H1 (cell line): ENCODE measurements around the gene ABCA6. TPM values are rescaled to one million over a fixed set of nuclear protein-coding genes. Genes with fewer than 3 reads are reported as not detected.

ENCODE experiments used
- CTCF ChIA-PET: fragments of 300-600 bp; sonication (Branson Sonifier 250); formaldehyde crosslinking; loops from one replicate; lab custom pipeline; 2021; ENCODE audit not compliant: partially characterized antibody; lab: Charles Lee
- POLR2A ChIA-PET: fragments of 300-600 bp; sonication (Branson Sonifier 250); formaldehyde crosslinking; loops from one replicate; lab custom pipeline; 2021; ENCODE audit warnings: inconsistent platforms; ENCODE audit not compliant: partially characterized antibody; lab: Charles Lee
- DNase-seq, 2 experiments: peaks; one replicate each; pipeline versions ENCODE4 v3.0.0 to v3.0.0-alpha.2; 2010 to 2022; ENCODE audit warnings: low spot score in 2 of 2, low read depth in 1 of 2, mixed read lengths in 1 of 2
- FAIRE-seq: peaks from 2 replicates; lab custom pipeline; 2011; peaks lifted over from hg19 to GRCh38; lab: Jason Lieb, UNC
- H2AFZ ChIP-seq: 2 replicates; pipeline ENCODE4 v1.8.1; 2012; ENCODE audit warnings: low read length, inconsistent platforms
- H2AK5ac ChIP-seq: 2 replicates; pipeline ENCODE4 v1.6.1; 2013; ENCODE audit warnings: low read depth, low read length
- H2BK120ac ChIP-seq: replicated peaks from 2 replicates; pipeline ENCODE3; 2013; ENCODE audit warnings: low read depth, low read length, inconsistent platforms
- H2BK12ac ChIP-seq: 2 replicates; pipeline ENCODE4 v1.6.1; 2013; ENCODE audit warnings: low read depth, low read length
- H2BK15ac ChIP-seq: 2 replicates; pipeline ENCODE4 v1.6.1; 2013; ENCODE audit warnings: low read length
- H2BK20ac ChIP-seq: 2 replicates; pipeline ENCODE4 v1.6.1; 2013; ENCODE audit warnings: low read length
- H2BK5ac ChIP-seq: 2 replicates; pipeline ENCODE4 v1.6.1; 2013; ENCODE audit warnings: low read depth, low read length
- H3K14ac ChIP-seq: 2 replicates; pipeline ENCODE4 v1.6.1; 2013; ENCODE audit warnings: inconsistent platforms; ENCODE audit not compliant: insufficient read length
- H3K18ac ChIP-seq: 2 replicates; pipeline ENCODE4 v1.6.1; 2013; ENCODE audit warnings: low read length; ENCODE audit errors: extremely low read depth
- H3K23ac ChIP-seq: 2 replicates; pipeline ENCODE4 v1.6.1; 2013; ENCODE audit warnings: inconsistent platforms; ENCODE audit not compliant: insufficient read length
- H3K23me2 ChIP-seq: 2 replicates; pipeline ENCODE4 v1.6.1; 2013; ENCODE audit warnings: low read depth, low read length
- H3K27ac ChIP-seq: 2 replicates; pipeline ENCODE4 v1.6.1; 2011; ENCODE audit warnings: low read depth, low read length, inconsistent platforms
- H3K27me3 ChIP-seq, 4 experiments: replicated peaks in 1 of 4; 1 replicate in 1 of 4; 2 replicates in 3 of 4; pipeline versions ENCODE4 v1.6.1 to v1.8.1; 2011 to 2013; ENCODE audit warnings: low read length in 3 of 4, mild to moderate bottlenecking in 3 of 4, inconsistent platforms in 2 of 4, mixed read lengths in 2 of 4, moderate library complexity in 1 of 4; ENCODE audit not compliant: control insufficient read depth in 3 of 4, insufficient read depth in 3 of 4; ENCODE audit errors: extremely low read depth in 1 of 4
- H3K36me3 ChIP-seq, 4 experiments: 2 replicates each; pipeline versions ENCODE4 v1.6.1 to v1.8.1; 2011 to 2013; ENCODE audit warnings: mild to moderate bottlenecking in 4 of 4, low read length in 3 of 4, moderate library complexity in 2 of 4, control low read depth in 1 of 4, inconsistent platforms in 1 of 4; ENCODE audit not compliant: insufficient read depth in 4 of 4, control insufficient read depth in 2 of 4
- H3K4ac ChIP-seq: replicated peaks from 2 replicates; pipeline ENCODE3; 2013; ENCODE audit warnings: low read length, low read depth, mixed read lengths, inconsistent platforms; ENCODE audit not compliant: insufficient read length
- H3K4me1 ChIP-seq, 4 experiments: replicated peaks in 1 of 4; 1 replicate in 1 of 4; 2 replicates in 3 of 4; pipeline versions ENCODE4 v1.6.1 to v1.8.1; 2011 to 2013; ENCODE audit warnings: low read length in 3 of 4, inconsistent platforms in 2 of 4, mixed read lengths in 1 of 4; ENCODE audit not compliant: insufficient read depth in 4 of 4, control insufficient read depth in 3 of 4
- H3K4me2 ChIP-seq, 2 experiments: 2 replicates each; pipeline versions ENCODE4 v1.6.1 to v1.8.1; 2011 to 2013; ENCODE audit warnings: low read depth in 2 of 2, low read length in 2 of 2, control low read depth in 1 of 2, inconsistent platforms in 1 of 2, mild to moderate bottlenecking in 1 of 2; ENCODE audit not compliant: insufficient read depth in 1 of 2
- H3K4me3 ChIP-seq, 4 experiments: fragments of 200-600, 300-600 bp in 1 of 4; sonication (generic), shearing (Covaris generic), sonication (Bioruptor Twin) in 1 of 4; 2 replicates each; pipeline versions ENCODE4 v1.5.1 to v1.8.1; 2011 to 2016; ENCODE audit warnings: low read length in 4 of 4, low read depth in 3 of 4, control low read depth in 2 of 4, inconsistent platforms in 2 of 4, mild to moderate bottlenecking in 2 of 4, mixed read lengths in 1 of 4, moderate library complexity in 1 of 4; ENCODE audit not compliant: insufficient read depth in 2 of 4; ENCODE audit errors: extremely low read depth in 1 of 4
- H3K56ac ChIP-seq: replicated peaks from 2 replicates; pipeline ENCODE3; 2013; ENCODE audit warnings: low read depth, mild to moderate bottlenecking, mixed read lengths, low read length, inconsistent platforms; ENCODE audit not compliant: insufficient read length
- H3K79me1 ChIP-seq: 2 replicates; pipeline ENCODE4 v1.6.1; 2013; ENCODE audit warnings: low read depth, low read length, control low read depth
- H3K79me2 ChIP-seq, 2 experiments: 2 replicates each; pipeline versions ENCODE4 v1.6.1 to v1.8.1; 2012 to 2013; ENCODE audit warnings: low read length in 2 of 2, mild to moderate bottlenecking in 2 of 2, inconsistent platforms in 1 of 2; ENCODE audit not compliant: insufficient read depth in 2 of 2, control insufficient read depth in 1 of 2
- H3K9ac ChIP-seq, 4 experiments: replicated peaks in 1 of 4; 1 replicate in 1 of 4; 2 replicates in 3 of 4; pipeline versions ENCODE4 v1.6.1 to v1.8.1; 2011 to 2013; ENCODE audit warnings: low read depth in 3 of 4, low read length in 3 of 4, control low read depth in 2 of 4, mild to moderate bottlenecking in 2 of 4, moderate library complexity in 2 of 4, inconsistent platforms in 1 of 4; ENCODE audit errors: extremely low read depth in 1 of 4
- H3K9me3 ChIP-seq, 2 experiments: 2 replicates each; pipeline versions ENCODE4 v1.6.1 to v1.8.1; 2012 to 2013; ENCODE audit warnings: mild to moderate bottlenecking in 2 of 2, moderate library complexity in 2 of 2, control low read depth in 1 of 2, inconsistent platforms in 1 of 2, low read depth in 1 of 2, low read length in 1 of 2, mixed read lengths in 1 of 2; ENCODE audit not compliant: insufficient read depth in 2 of 2
- H4K20me1 ChIP-seq, 2 experiments: replicated peaks in 1 of 2; 2 replicates each; pipeline versions ENCODE3 to v1.8.1; 2011 to 2013; ENCODE audit warnings: inconsistent platforms in 2 of 2, low read length in 2 of 2, mild to moderate bottlenecking in 1 of 2; ENCODE audit not compliant: insufficient read depth in 2 of 2, control insufficient read depth in 1 of 2
- H4K5ac ChIP-seq: 2 replicates; pipeline ENCODE4 v1.6.1; 2013; ENCODE audit warnings: low read length, low read depth, mixed read lengths, inconsistent platforms; ENCODE audit not compliant: insufficient read length
- H4K8ac ChIP-seq: 2 replicates; pipeline ENCODE4 v1.8.0; 2013; ENCODE audit warnings: mild to moderate bottlenecking, moderate library complexity, low read length, inconsistent platforms; ENCODE audit not compliant: insufficient read depth; ENCODE audit errors: extremely low read depth
- H4K91ac ChIP-seq: replicated peaks from 2 replicates; pipeline ENCODE3; 2013; ENCODE audit warnings: low read length, mixed read lengths, inconsistent platforms; ENCODE audit not compliant: insufficient read length
- EP300 ChIP-seq, 2 experiments: IDR thresholded peaks; 1 replicate in 1 of 2; 2 replicates in 1 of 2; pipeline ENCODE4 v1.6.1; 2011 to 2012; ENCODE audit warnings: low read depth in 2 of 2, low read length in 2 of 2, mild to moderate bottlenecking in 2 of 2, borderline replicate concordance in 1 of 2, inconsistent platforms in 1 of 2, moderate library complexity in 1 of 2
- FOSL1 ChIP-seq: IDR thresholded peaks from 2 replicates; pipeline ENCODE4 v1.6.1; 2011; ENCODE audit warnings: mild to moderate bottlenecking, low read depth, low read length, moderate library complexity; ENCODE audit not compliant: insufficient read depth
- NANOG ChIP-seq: IDR thresholded peaks from 2 replicates; pipeline ENCODE4 v1.6.1; 2011; ENCODE audit warnings: low read length, low read depth, mild to moderate bottlenecking, inconsistent platforms; ENCODE audit not compliant: insufficient read depth, poor library complexity, severe bottlenecking
- RAD21 ChIP-seq, 2 experiments: IDR thresholded peaks in 1 of 2; conservative IDR thresholded peaks in 1 of 2; 2 replicates each; pipeline ENCODE4 v1.6.1; 2011; ENCODE audit warnings: low read depth in 2 of 2, low read length in 2 of 2, improper control_type of control experiment in 1 of 2, inconsistent platforms in 1 of 2, mild to moderate bottlenecking in 1 of 2, moderate library complexity in 1 of 2
- RXRA ChIP-seq: IDR thresholded peaks from 2 replicates; pipeline ENCODE4 v1.6.1; 2011; ENCODE audit warnings: low read depth, mild to moderate bottlenecking, low read length, moderate library complexity; ENCODE audit not compliant: insufficient read depth
- SIRT6 ChIP-seq: IDR thresholded peaks from one replicate; pipeline ENCODE4 v1.7.1; 2012; ENCODE audit warnings: low read length, inconsistent platforms
- SUZ12 ChIP-seq: fragments of 200-600 bp; sonication (generic); IDR thresholded peaks from 2 replicates; pipeline ENCODE4 v1.6.1; 2012; ENCODE audit warnings: mild to moderate bottlenecking, inconsistent platforms, low read length, moderate library complexity, mixed read lengths
- TBP ChIP-seq: IDR thresholded peaks from 2 replicates; pipeline ENCODE4 v1.6.1; 2011; ENCODE audit warnings: low read depth, low read length, improper control_type of control experiment
- whole genome bisulfite sequencing, 2 experiments: shearing (Covaris generic) in 1 of 2; methylation state at CpG; one replicate each; pipeline versions ENCODE4 v1.1.6 to v1.1.7; 2013 to 2015; ENCODE audit warnings: low lambda C conversion rate in 2 of 2, mixed read lengths in 2 of 2, inconsistent platforms in 1 of 2, low coverage in 1 of 2, missing lambda C conversion rate in 1 of 2; ENCODE audit not compliant: insufficient replicate concordance in 2 of 2, insufficient coverage in 1 of 2, insufficient read length in 1 of 2; ENCODE audit errors: extremely low coverage in 1 of 2, missing lambda C conversion rate in 1 of 2; 5-methylcytosine and 5-hydroxymethylcytosine counted together
- polyA plus RNA-seq, 7 experiments: library from polyadenylated mRNA; depleted of rRNA in 3 of 7; stranded (reverse) in 5 of 7; unstranded in 2 of 7; fragments of >200 nt in 5 of 7; fragments of 200-250 nt in 2 of 7; gene quantifications; 1 replicate in 5 of 7; 2 replicates in 1 of 7; 4 replicates in 1 of 7; pipeline versions ENCODE4 v1.2.1 to v1.2.3, GENCODE V29; 2011 to 2013; ENCODE audit warnings: missing spikeins in 2 of 7, mixed read lengths in 2 of 7
- total RNA-seq: library from RNA; stranded (reverse); fragmentation: NEBNext Ultra II Directional; extraction: Animal tissue kit (Norgen Biotek cat#: 25700); gene quantifications from 2 replicates; pipeline ENCODE4 v1.2.1, GENCODE V29; 2021
- TF ChIP-seq, protein P1 (sequence below), 3 experiments: IDR thresholded peaks; 1 replicate in 2 of 3; 2 replicates in 1 of 3; pipeline versions ENCODE4 v1.5.1 to v1.6.1; 2011; ENCODE audit warnings: low read length in 3 of 3, mild to moderate bottlenecking in 3 of 3, inconsistent platforms in 2 of 3, low read depth in 1 of 3, moderate library complexity in 1 of 3; ENCODE audit not compliant: insufficient read depth in 1 of 3; ENCODE audit errors: control extremely low read depth in 1 of 3
- TF ChIP-seq, protein P2 (sequence below): IDR thresholded peaks from 2 replicates; pipeline ENCODE4 v1.6.1; 2011; ENCODE audit warnings: low read depth, mild to moderate bottlenecking, low read length; ENCODE audit not compliant: insufficient read depth

The ABCA6 gene
- total and polyA plus RNA-seq, 2 of the 8 experiments (the other 6 are each of a cell fraction or from before 2014, with no cell fraction given), result not detected

DNA sequence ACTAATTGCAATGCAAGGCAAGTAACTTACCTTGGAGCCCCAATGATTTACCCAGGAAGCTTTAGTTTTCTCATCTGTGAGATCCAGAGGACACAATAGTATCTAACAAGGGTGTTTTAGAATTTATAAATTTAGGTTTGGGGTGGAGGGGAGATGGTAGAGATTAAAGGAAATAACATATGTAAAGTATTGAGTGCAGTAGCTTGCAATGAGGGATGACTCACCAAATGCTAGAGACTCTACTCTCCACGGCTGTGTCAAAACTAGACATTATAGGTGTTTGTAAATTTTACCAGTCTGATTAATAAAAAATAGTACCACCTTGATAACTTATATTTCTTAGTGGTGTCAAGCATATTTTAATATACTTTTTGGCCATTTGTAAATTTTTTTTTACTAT is 77.2 kb downstream of the ABCA6 start:
- CTCF ChIA-PET, result no interaction called here
- WGBS, 2 experiments, result 95% methylated on average over 1 of the region's 1 CpG; no CpG with 5 or more reads in 1 of the 2 experiments
- Histone ChIP-seq H3K23ac (no peak overlapping the region), H4K5ac (no peak overlapping the region), H3K23me2 (no peaks in the 10 kb centered on the region), H3K79me2 (no peaks in the 10 kb centered on the region), H2BK20ac (no peak overlapping the region), H2BK5ac (no peak overlapping the region), H3K4me1 (peaks cover 0 to 4% (median 0%) of the 10 kb centered on the region in 4 experiments; a peak in 2 of 7 replicates), H4K91ac (no peak overlapping the region), H3K36me3 (no peaks in the 10 kb centered on the region), H4K8ac (no peak overlapping the region), H3K4me3 (no peak overlapping the region), H2AFZ (no peak overlapping the region), H3K27ac (no peak overlapping the region), H3K4ac (no peak overlapping the region), H3K18ac (no peak overlapping the region), H3K79me1 (no peaks in the 10 kb centered on the region), H2BK12ac (no peak overlapping the region), H3K27me3 (no peaks in the 10 kb centered on the region), H3K56ac (no peak overlapping the region), H3K14ac (no peak overlapping the region), H3K9ac (no peak overlapping the region), H2BK15ac (no peak overlapping the region), H4K20me1 (no peaks in the 10 kb centered on the region), H3K9me3 (no peaks in the 10 kb centered on the region), H2AK5ac (no peak overlapping the region), H2BK120ac (no peak overlapping the region), H3K4me2 (no peak overlapping the region)
- DNase-seq (no peak), FAIRE-seq (no peak)
- POLR2A ChIA-PET, result no interaction called here
- TF ChIP-seq EP300 (IDR thresholded peaks at IDR 0.05; ENCODE audit: borderline replicate concordance in 1 of 2, low read depth in 2 of 2, low read length in 2 of 2) (no peak), TBP (no peak), NANOG (no peak), RAD21 (IDR thresholded peaks at IDR 0.05 in 1 of 2, conservative IDR thresholded peaks at IDR 0.05 in 1 of 2; ENCODE audit: low read depth in 2 of 2, low read length in 2 of 2) (no peak), SUZ12 (no peak), RXRA (no peak), SIRT6 (no peak), FOSL1 (no peak)
- TF ChIP-seq, protein P1, sequence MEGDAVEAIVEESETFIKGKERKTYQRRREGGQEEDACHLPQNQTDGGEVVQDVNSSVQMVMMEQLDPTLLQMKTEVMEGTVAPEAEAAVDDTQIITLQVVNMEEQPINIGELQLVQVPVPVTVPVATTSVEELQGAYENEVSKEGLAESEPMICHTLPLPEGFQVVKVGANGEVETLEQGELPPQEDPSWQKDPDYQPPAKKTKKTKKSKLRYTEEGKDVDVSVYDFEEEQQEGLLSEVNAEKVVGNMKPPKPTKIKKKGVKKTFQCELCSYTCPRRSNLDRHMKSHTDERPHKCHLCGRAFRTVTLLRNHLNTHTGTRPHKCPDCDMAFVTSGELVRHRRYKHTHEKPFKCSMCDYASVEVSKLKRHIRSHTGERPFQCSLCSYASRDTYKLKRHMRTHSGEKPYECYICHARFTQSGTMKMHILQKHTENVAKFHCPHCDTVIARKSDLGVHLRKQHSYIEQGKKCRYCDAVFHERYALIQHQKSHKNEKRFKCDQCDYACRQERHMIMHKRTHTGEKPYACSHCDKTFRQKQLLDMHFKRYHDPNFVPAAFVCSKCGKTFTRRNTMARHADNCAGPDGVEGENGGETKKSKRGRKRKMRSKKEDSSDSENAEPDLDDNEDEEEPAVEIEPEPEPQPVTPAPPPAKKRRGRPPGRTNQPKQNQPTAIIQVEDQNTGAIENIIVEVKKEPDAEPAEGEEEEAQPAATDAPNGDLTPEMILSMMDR (IDR thresholded peaks at IDR 0.05; ENCODE audit: control extremely low read depth in 1 of 3, insufficient read depth in 1 of 3, low read depth in 1 of 3, low read length in 3 of 3), result no peak
- TF ChIP-seq, protein P2, sequence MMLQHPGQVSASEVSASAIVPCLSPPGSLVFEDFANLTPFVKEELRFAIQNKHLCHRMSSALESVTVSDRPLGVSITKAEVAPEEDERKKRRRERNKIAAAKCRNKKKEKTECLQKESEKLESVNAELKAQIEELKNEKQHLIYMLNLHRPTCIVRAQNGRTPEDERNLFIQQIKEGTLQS, result no peak
